Brain microvascular endothelial cell (primary cell): ENCODE results near the gene ANKDD1A.

ENCODE experiments used
- DNase-seq: peaks from one replicate; pipeline ENCODE4 v3.0.0-alpha.2; 2020
- H3K27ac ChIP-seq: fragments of 250-450 bp; sonication (Bioruptor Pico); 2 replicates; pipeline ENCODE4 v1.5.1; 2020; ENCODE audit warnings: mild to moderate bottlenecking, moderate library complexity
- H3K27me3 ChIP-seq: fragments of 250-450 bp; sonication (Bioruptor Pico); replicated peaks from 2 replicates; pipeline ENCODE4 v1.5.1; 2020; ENCODE audit warnings: mild to moderate bottlenecking
- H3K36me3 ChIP-seq: fragments of 250-450 bp; sonication (Bioruptor Pico); replicated peaks from 2 replicates; pipeline ENCODE4 v1.5.1; 2020; ENCODE audit warnings: mild to moderate bottlenecking
- H3K4me3 ChIP-seq: 2 replicates; pipeline ENCODE4 v1.5.1; 2011; ENCODE audit warnings: low read depth, mild to moderate bottlenecking, control low read depth, low read length, moderate library complexity
- in situ Hi-C: cut with HindIII; loops from 2 replicates; pipeline ENCODE4 v1.10.0; 2017; ENCODE audit warnings: low sequenced_read_pairs, low pct_ligation_motif_present
- TF ChIP-seq, protein P1 (sequence below): IDR thresholded peaks from 2 replicates; pipeline ENCODE4 v1.5.1; 2011; ENCODE audit warnings: low read depth, mild to moderate bottlenecking, moderate library complexity, low read length, control low read depth, inconsistent platforms; ENCODE audit errors: missing control alignments

The ANKDD1A gene

DNA sequence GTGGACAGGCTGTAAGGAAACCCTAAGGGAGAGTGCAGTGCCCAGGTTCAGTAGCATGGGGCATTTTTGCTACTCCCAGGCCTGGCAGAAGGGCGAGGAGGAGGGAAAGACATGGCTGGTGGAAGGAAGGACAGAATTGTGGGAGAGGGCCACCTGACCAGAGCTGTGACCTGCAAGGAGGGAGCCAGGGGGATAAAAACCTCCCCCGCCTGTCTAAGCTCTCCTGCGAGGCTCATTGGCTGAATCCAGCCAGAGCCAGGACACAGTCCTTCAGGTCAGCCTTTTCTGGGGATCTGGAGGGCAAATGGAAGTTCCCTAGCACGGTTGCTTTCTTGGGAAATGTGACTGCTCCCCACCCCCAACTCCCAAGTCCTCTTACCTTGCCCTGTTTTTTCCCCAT, 13.3 kb upstream of the ANKDD1A start:
- DNase-seq = no peak
- H3K27me3 ChIP-seq = no peaks in the 10 kb centered on the region
- in situ Hi-C loops = no loop called here
- H3K36me3 ChIP-seq = no peaks in the 10 kb centered on the region
- TF ChIP-seq, protein P1, sequence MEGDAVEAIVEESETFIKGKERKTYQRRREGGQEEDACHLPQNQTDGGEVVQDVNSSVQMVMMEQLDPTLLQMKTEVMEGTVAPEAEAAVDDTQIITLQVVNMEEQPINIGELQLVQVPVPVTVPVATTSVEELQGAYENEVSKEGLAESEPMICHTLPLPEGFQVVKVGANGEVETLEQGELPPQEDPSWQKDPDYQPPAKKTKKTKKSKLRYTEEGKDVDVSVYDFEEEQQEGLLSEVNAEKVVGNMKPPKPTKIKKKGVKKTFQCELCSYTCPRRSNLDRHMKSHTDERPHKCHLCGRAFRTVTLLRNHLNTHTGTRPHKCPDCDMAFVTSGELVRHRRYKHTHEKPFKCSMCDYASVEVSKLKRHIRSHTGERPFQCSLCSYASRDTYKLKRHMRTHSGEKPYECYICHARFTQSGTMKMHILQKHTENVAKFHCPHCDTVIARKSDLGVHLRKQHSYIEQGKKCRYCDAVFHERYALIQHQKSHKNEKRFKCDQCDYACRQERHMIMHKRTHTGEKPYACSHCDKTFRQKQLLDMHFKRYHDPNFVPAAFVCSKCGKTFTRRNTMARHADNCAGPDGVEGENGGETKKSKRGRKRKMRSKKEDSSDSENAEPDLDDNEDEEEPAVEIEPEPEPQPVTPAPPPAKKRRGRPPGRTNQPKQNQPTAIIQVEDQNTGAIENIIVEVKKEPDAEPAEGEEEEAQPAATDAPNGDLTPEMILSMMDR = no peak
- no peak overlapping the region for H3K4me3 ChIP-seq
- H3K27ac ChIP-seq = no peak overlapping the region

DNA sequence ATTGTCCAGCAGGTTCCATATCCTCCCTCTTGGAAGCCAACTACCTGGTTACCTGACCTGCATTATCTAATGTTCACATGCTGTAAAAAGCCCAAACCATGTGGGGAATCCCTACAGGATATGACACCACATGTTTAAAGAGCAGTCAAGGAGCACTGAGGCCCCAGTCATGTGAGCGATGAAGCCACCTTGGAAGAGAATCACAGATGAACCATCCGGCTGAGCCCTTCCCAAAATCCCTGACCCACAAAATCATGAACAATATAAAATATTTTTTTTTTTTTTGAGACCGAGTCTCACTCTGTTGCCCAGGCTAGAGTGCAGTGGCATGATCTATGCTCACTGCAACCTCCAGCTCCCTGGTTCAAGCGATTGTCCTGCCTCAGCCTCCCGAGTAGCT, 10.6 kb upstream of the ANKDD1A start:
- DNase-seq = no peak
- H3K27me3 ChIP-seq = no peaks in the 10 kb centered on the region
- TF ChIP-seq, protein P1 = no peak
- no peak overlapping the region for H3K4me3 ChIP-seq
- in situ Hi-C loops = no loop called here
- no peak overlapping the region for H3K27ac ChIP-seq
- no peaks in the 10 kb centered on the region for H3K36me3 ChIP-seq

DNA sequence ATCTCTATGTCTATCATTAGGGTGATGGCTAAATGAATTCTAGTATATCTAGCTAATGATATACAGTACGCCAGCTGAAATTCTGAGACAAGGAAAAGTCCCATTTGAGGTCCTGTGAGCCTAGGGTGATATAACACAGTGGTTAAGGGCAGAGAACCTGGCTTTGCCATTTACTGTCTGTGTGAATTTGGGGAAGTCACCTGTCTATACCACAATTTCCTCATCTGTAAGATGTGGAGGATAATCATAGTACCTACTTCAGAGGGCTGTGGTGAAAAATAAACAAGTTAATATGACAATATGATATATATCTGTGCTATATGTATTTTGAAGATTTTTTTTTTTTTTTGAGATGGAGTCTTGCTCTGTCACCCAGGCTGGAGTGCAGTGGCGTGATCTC, 9.8 kb upstream of the ANKDD1A start:
- Histone ChIP-seq H3K27me3 (no peaks in the 10 kb centered on the region), H3K36me3 (no peaks in the 10 kb centered on the region), H3K4me3 (no peak overlapping the region), H3K27ac (no peak overlapping the region)
- no peak for DNase-seq
- in situ Hi-C loops = no loop called here
- TF ChIP-seq, protein P1 = no peak

DNA sequence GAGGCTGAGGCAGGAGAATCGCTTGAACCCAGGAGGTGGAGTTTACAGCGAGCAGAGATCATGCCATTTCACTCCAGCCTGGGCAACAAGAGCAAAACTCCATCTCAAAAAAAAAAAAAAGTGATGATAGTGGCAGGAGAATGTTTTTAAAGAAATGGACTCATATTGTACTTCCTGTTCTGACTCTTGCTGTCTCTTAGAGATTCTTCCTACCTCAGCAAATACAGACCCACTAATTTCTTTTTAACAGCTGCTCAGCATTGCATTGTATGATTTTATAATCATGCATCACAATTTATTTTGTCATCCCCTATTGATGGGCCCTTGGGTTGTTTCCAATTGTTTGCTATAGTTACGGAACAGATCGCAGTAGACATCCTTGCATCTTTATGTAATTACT, 8.8 kb upstream of the ANKDD1A start:
- Histone ChIP-seq H3K27ac (no peak overlapping the region), H3K4me3 (no peak overlapping the region), H3K36me3 (no peaks in the 10 kb centered on the region), H3K27me3 (no peaks in the 10 kb centered on the region)
- TF ChIP-seq, protein P1 = no peak
- in situ Hi-C loops = no loop called here
- no peak for DNase-seq

DNA sequence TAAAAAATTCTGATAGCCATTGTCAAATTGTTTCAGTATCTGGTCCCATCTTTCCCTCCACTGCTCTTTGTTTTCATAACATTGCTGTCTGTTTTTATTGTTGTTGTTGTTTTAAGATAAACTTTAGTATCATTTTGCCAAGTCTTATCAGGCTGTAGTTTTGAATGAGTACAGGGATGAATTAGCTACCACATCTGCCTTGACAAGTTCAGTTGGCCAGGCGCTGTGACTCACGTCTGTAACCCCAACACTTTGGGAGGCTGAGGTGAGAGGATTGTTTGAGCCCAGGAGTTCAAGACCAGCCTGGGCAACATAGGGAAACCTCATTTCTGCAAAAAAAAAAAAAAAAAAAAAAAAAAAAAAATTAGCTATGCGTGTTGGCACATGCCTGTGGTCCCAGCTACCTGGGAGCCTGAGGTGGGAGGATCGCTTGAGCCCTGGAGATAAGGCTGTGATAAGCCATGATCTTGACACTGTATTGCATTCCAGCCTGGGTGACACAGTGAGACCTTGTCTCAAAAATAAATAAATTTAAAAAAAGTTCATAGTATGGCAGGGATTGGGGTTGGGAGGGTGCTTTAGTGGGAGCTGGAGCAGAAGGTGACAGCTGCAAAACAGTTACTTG, 8.3 kb upstream of the ANKDD1A start:
- in situ Hi-C loops = no loop called here
- Histone ChIP-seq H3K27ac (no peak overlapping the region), H3K4me3 (no peak overlapping the region), H3K36me3 (no peaks in the 10 kb centered on the region), H3K27me3 (no peaks in the 10 kb centered on the region)
- TF ChIP-seq, protein P1 = no peak
- no peak for DNase-seq

DNA sequence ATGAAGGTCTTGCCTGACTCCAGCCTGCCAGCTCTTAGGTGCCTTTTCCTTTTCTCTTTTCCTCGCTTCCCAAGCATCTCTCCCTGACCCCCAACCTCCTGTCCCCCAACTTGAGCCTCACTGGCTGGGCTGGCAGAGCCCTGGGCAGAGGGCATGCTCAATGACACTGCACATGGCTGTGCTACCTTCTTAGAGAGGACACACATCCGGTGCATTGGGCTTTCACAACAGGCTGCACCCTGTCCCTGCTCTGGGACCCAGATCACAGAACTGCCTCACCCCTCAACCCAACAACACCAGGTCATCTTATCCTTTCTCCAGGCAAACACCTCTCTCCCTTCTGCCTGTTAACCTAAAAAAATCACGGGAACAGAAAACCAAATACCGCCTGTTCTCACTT, 7.5 kb upstream of the ANKDD1A start:
- H3K27ac ChIP-seq = no peak overlapping the region
- in situ Hi-C loops = no loop called here
- DNase-seq = no peak
- no peaks in the 10 kb centered on the region for H3K27me3 ChIP-seq
- H3K36me3 ChIP-seq = no peaks in the 10 kb centered on the region
- TF ChIP-seq, protein P1 = no peak
- no peak overlapping the region for H3K4me3 ChIP-seq
